Esophagus muscularis mucosa (tissue), 4 donors: Measurements from ENCODE around the gene GPC2.

Experiments
- EP300 ChIP-seq: sonication (generic); formaldehyde crosslinking; IDR thresholded peaks from one replicate; pipeline ENCODE4 v1.6.1; 2017; ENCODE audit warnings: antibody characterized with exemption
- POLR2A ChIP-seq: fragments of 450-650 bp; IDR thresholded peaks from one replicate; pipeline ENCODE4 v1.6.1; 2017; ENCODE audit warnings: antibody characterized with exemption, moderate library complexity, mild to moderate bottlenecking, low read depth
- POLR2AphosphoS5 ChIP-seq, 2 donors: sonication (generic); formaldehyde crosslinking; IDR thresholded peaks; one replicate each; pipeline ENCODE4 v1.6.1; 2017; ENCODE audit warnings: antibody characterized with exemption in 2 of 2
- TF ChIP-seq, protein P1 (sequence below), 3 experiments: fragments of 200-600 bp in 2 of 3; fragments of 450-650 bp in 1 of 3; sonication (generic) in 2 of 3; IDR thresholded peaks; one replicate each; pipeline ENCODE4 v1.5.1; 2017 to 2019; ENCODE audit warnings: antibody characterized with exemption in 3 of 3, mild to moderate bottlenecking in 2 of 3, moderate library complexity in 1 of 3

DNA sequence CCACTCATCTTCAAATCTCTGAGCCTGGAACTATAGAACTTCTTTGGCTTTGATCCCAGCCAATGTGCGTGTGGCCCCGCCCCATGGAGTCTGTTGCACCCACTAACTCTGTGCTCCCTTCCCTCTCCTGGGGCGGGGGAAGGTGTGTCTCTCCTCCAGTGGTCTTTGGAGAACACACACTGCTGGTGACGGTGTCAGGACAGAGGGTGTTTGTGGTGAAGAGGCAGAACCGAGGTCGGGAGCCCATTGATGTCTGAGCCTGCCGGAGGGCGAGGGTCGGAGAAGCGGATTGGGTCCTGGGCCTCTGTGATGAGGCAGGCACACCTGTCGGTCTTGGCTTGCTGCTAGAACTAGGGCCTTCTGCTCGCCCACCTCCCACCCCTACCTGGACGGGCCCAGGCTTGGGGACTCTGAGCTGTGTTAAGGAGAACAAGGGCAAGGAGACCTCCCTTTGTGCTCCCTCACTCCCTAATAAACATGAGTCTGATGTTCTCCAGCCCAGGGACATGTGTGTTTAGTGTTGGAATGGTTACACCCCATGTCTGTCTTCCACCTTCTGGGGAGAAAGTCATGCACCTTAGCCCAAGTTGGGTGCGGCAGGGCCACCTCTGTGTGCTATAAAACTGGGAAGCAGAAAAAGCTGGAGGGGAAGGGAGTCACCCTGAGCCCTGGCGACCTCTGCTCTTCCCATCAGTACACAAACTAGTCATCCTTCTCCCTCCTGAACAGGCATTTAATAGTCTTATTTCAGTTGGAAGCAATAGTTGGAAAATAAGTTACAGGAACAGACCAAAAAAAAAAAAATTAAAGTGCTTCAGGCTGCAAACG lies 23.3 kb downstream of the GPC2 start:
- TF ChIP-seq, protein P1, sequence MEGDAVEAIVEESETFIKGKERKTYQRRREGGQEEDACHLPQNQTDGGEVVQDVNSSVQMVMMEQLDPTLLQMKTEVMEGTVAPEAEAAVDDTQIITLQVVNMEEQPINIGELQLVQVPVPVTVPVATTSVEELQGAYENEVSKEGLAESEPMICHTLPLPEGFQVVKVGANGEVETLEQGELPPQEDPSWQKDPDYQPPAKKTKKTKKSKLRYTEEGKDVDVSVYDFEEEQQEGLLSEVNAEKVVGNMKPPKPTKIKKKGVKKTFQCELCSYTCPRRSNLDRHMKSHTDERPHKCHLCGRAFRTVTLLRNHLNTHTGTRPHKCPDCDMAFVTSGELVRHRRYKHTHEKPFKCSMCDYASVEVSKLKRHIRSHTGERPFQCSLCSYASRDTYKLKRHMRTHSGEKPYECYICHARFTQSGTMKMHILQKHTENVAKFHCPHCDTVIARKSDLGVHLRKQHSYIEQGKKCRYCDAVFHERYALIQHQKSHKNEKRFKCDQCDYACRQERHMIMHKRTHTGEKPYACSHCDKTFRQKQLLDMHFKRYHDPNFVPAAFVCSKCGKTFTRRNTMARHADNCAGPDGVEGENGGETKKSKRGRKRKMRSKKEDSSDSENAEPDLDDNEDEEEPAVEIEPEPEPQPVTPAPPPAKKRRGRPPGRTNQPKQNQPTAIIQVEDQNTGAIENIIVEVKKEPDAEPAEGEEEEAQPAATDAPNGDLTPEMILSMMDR (IDR thresholded peaks at IDR 0.05) = no peak
- TF ChIP-seq EP300 (no peak), POLR2A (no peak), POLR2AphosphoS5 (IDR thresholded peaks at IDR 0.05) (no peak)
